HL-60 (cell line): ENCODE results near the gene MAN1C1.

Experiments used
- DNase-seq, 2 experiments: peaks; one replicate each; pipeline ENCODE4 v3.0.0-alpha.2; 2010 to 2020; ENCODE audit warnings: low read depth in 1 of 2, low spot score in 1 of 2
- H3K27ac ChIP-seq: fragments of 250-450 bp; sonication (Bioruptor Pico); replicated peaks from 2 replicates; pipeline ENCODE4 v1.5.1; 2020; ENCODE audit warnings: mild to moderate bottlenecking, moderate library complexity
- H3K27me3 ChIP-seq: fragments of 250-450 bp; sonication (Bioruptor Pico); 2 replicates; pipeline ENCODE4 v1.5.1; 2021; ENCODE audit warnings: mild to moderate bottlenecking, moderate library complexity; ENCODE audit not compliant: insufficient read depth, poor library complexity, severe bottlenecking
- H3K4me3 ChIP-seq: replicated peaks from 2 replicates; pipeline ENCODE4 v1.5.1; 2011; ENCODE audit warnings: mild to moderate bottlenecking, control low read depth, low read length; ENCODE audit not compliant: insufficient read depth
- CTCF ChIP-seq: IDR thresholded peaks from one replicate; pipeline ENCODE4 v1.5.1; 2011; ENCODE audit warnings: low read length, control low read depth, inconsistent platforms; ENCODE audit not compliant: insufficient read depth
- GABPA ChIP-seq: IDR thresholded peaks from 2 replicates; pipeline ENCODE4 v1.6.1; 2012; ENCODE audit warnings: low read depth
- POLR2AphosphoS5 ChIP-seq: IDR thresholded peaks from 2 replicates; pipeline ENCODE4 v1.6.1; 2012; ENCODE audit warnings: low read depth
- REST ChIP-seq: IDR thresholded peaks from 2 replicates; pipeline ENCODE4 v1.6.1; 2012; ENCODE audit warnings: low read depth; ENCODE audit not compliant: insufficient replicate concordance
- SPI1 ChIP-seq: IDR thresholded peaks from 2 replicates; pipeline ENCODE4 v1.6.1; 2012; ENCODE audit warnings: low read depth, mild to moderate bottlenecking, borderline replicate concordance

The MAN1C1 gene

GRCh38 chr1:25648681-25649440 is 32.3 kb downstream of the MAN1C1 start:
- no peak for DNase-seq
- H3K27ac ChIP-seq, result no peak overlapping the region
- no peak overlapping the region for H3K4me3 ChIP-seq
- no peaks in the 10 kb centered on the region for H3K27me3 ChIP-seq
- TF ChIP-seq CTCF (no peak), REST (no peak), POLR2AphosphoS5 (no peak), SPI1 (no peak), GABPA (no peak)

GRCh38 chr1:25649505-25650288 is 33.1 kb downstream of the MAN1C1 start:
- DNase-seq, result no peak
- Histone ChIP-seq H3K27ac (no peak overlapping the region), H3K27me3 (no peaks in the 10 kb centered on the region), H3K4me3 (no peak overlapping the region)
- no peak for TF ChIP-seq CTCF
- TF ChIP-seq GABPA, result no peak
- no peak for TF ChIP-seq POLR2AphosphoS5
- TF ChIP-seq REST, result no peak
- no peak for TF ChIP-seq SPI1

- no peak overlapping the region for H3K27ac ChIP-seq
- DNase-seq, result no peak
- no peak for TF ChIP-seq POLR2AphosphoS5
- no peak for TF ChIP-seq GABPA
- no peak for TF ChIP-seq REST
- TF ChIP-seq CTCF, result no peak
- TF ChIP-seq SPI1, result no peak
Observed at GRCh38 chr1:25650289-25650576, 33.6 kb downstream of the MAN1C1 start.

More at GRCh38 chr1:25650289-25650576, 33.6 kb downstream of the MAN1C1 start:
- no peak overlapping the region for H3K4me3 ChIP-seq
- no peaks in the 10 kb centered on the region for H3K27me3 ChIP-seq
